C1 segment of cervical spinal cord (tissue), 14 donors: ENCODE measurements around the gene TAF4.
"Not testable (repeated sequence)": the region's sequence is repeated elsewhere in the genome, so short reads cannot be mapped to it uniquely, and the experiment has no call there.

ENCODE experiments used
- DNase-seq, 14 donors: peaks; one replicate each; lab custom pipeline; 2025; lab: John Stamatoyannopoulos, UW

Gene TAF4

GRCh38 chr20:62004614-62005013 is 61.1 kb downstream of the TAF4 start:
- no peak for DNase-seq

DNA sequence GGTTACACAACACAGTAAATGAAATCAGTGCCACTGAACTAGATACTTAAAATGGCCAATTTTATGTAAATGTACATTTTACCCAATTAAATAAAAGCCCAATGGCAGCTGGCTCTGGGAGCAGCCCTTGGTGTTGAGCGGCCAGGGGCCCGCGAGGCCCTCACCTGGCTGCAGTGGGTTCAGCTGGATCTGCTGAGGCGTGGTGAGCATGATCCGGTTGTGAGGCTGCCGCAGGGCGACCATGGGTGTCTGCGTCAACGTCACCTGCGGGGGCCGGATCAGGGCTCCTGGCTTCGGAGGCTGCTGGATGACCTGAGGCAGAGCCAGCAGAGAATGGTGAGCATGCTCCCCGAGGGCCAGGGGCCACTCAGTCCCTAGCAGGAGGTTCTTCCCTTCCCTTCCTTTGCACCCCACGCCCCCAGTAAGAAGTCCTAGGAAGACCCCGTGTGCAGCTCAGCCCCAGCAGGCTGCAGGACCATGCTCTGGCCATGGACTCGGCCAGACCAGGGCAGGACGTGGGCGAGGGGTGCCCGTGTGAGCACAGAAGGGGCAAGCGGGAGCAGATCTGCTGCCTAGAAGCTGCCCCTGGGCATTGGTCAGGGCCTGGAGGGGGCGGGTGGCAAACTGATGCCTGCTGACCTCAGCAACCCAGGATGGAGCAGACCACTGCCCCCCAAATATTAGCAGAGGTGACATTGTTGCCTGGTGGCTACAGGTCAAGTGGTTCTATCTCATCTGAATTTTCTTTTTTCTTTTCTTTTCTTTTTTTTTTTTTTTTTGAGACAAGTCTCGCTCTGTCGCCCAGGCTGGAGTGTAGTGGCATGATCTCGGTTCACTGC is 61.9 kb downstream of the TAF4 start:
- DNase-seq: no peak

GRCh38 chr20:62002882-62003480 is 62.7 kb downstream of the TAF4 start:
- DNase-seq: no peak

DNA sequence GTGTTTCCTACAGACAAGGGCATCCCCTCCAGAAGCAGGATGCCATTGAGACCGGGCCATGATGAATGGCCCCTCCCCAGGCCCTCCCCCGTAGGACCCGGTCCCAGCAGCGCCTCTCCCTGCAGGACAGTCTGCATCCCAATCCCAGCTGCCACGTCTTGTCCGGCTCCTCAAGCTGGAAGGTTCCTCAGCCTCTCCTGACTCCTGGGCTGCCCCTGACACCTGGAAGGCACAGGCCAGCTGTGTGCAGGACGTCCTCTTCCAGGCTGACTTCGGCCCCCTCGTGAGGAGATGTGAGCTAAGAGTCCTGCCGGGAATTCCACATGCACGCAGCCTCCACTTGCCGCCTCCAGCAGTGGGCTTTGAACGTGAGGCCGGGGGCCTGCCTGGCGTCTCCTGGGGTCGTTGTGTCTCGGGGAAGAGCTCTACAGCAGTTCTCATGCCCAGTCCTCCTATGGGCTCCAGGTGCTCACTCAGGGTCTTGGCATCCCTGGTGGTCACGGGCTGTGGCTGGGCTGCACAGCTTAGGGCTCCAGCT is 64.4 kb downstream of the TAF4 start:
- no peak for DNase-seq

DNA sequence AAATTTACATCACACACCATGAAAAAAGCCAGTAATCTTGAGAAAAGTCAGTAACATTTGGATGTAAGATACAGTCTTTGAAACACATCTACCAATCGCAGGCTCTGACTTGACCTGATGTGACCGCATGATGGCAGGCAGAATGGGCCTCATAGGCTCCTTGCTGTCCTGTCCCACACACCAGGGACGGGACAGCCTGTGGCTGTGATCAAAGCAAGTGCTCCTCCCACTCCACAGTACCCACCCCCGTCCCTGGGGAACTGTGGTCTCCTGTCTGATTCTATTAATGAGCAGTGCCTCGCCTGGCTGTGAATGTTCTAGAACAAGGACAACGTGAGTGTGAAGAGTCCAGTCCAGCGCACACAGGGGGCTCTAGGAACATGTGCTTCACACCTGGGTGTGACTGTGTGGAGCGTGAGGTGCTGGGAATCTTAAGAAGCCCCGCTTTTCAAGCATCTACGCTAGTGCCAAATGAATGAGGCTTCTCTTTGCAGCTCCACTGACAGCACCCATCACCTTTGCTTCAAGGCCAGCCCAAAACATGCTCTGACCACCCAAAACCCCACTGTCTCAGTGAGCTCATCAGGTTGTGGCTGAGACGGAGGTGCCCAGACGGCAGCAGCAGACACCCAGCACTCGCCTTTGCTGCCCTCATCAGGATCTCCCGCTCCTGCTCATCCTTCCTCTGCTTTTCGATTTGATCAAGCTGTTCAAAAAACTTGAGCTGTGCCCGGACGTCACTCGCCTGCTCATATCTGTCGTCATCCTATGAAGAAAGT is 67.1 kb downstream of the TAF4 start:
- no peak for DNase-seq

GRCh38 chr20:61997891-61998290 is 67.8 kb downstream of the TAF4 start:
- DNase-seq: no peak

DNA sequence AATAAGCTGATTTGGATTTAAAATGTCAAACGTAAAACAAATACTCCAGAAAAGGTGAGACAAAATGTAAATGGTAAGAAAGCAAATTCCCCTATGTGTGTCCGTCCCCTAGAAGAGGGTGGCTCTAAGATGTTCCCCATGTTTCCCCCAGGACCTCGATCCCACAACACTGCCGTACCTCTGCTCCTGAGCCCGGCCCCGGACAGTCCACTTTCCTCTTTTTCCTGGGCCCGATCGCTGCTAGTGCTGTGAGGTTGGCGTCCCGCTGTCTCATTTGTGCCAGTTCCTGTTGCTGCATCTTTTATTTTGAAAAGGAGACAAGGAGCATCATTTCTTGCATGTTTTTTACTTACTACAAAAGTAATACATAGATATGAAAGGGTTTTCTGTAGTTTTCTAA is 68.3 kb downstream of the TAF4 start:
- DNase-seq: no peak

DNA sequence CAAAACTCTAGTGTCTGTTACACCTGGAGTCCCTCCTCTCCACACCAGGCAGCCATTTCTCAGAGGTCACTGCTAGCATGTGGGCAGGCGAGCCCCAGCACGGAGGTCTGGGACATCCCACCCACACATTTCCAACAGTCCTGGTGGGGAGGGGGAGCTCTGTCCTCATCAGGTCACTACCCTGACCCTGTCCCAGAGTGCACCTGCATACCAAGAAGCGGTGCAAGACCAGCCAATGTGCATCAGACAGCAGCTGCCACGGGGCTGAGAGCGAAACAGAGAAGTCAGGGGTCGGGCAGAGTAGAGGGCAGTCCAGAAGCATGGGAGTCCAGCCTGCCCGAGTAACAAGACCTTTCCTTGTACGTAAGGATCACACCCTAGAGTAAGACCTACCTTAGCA is 71.1 kb downstream of the TAF4 start:
- DNase-seq: no peak

- DNase-seq: no peak
Measured at GRCh38 chr20:61993058-61993457, 72.6 kb downstream of the TAF4 start.

DNA sequence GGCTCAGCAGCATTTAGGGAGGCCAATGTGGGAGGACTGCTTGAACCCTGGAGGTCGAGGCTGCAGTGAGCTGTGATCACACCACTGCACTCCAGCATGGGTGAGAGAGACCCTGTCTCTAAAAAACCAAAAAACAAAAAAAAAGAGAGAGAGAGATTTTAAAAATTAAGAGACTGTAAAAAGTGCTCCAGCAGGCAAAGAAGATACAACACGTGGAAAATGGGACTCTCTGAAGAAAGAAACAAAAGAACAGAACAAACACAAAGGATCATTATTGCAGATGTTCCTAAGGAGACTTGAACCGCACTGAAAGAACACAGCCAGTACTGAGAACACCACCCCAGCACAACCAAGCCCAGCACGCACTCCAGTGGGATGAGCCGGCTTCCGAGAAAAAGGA is 74.2 kb downstream of the TAF4 start:
- DNase-seq: no peak

DNA sequence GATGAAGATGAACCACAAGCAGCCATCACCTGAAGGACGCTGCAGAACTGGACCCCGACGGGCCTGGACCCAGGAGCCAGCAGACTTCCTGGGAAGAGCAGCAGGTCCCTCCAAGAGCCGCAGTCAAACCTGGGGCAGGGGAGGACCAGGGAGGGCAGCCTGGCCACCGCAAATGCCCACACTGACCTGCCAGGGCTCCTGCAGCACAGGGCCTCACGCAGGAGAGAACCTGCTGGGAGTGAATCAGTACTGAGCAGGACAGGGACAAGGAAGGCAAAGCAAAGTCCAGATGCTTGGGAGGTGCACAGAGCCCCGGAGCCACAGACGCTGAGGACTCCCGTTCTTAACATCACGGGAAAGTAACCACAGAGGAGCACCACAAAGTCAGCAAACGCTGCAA is 75.2 kb downstream of the TAF4 start:
- DNase-seq: no peak

DNA sequence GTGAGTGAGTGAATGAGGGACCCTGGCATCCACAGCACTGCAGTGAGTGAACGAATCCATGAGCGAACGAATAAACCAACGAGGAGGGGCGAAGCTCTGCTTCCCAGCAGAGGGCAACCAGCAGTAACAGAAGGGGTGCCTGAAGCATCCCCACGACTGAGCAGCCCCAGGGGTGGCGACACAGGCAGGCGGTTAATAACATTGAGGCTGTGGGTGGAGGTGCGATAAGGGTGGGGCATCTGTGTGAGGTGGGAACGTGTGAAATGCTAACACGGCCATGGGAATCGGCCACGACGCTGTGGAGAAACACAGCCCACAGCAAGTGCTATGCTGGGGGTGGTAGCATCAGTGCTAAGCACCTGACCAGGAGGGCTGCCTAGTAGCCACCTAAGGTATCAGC is 75.9 kb downstream of the TAF4 start:
- DNase-seq: no peak

DNA sequence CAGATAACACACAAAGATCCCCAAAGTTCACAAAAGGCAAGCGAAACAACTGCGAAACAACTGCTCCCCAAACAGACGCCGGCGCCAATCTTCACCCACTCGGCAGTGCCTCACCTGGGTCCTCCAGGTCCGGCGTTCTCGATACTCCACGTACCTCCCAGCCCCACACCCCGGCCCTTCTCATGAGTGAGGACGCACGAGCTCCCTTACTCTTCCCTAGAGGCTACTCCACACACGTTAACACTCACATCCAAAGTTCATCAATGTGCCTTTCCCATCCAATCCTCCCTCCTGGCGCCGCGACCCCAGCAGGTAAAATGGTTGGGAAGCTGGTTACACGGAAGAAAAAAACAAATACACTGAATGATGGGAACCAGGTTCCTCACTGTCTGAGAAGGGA is 77.0 kb downstream of the TAF4 start:
- DNase-seq: no peak

GRCh38 chr20:61986762-61987321 is 78.8 kb downstream of the TAF4 start:
- DNase-seq: no peak

- DNase-seq: no peak
Measured at GRCh38 chr20:61985096-61985495, 80.6 kb downstream of the TAF4 start.

DNA sequence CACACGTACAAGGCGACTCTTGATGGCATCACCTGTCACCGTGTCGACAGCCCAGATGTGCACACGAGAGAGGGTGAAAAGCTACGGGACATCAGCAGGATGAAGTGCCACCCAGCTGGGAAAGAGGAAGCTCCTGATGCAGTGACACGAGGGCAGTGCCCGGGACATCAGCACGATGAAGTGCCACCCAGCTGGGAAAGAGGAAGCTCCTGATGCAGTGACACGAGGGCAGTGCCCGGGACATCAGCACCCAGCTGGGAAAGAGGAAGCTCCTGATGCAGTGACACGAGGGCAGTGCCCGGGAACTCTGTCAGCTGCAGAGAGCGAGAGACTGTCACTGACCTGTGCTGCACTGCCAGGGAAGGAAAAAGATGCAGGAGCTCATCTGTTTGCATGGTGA is 81.2 kb downstream of the TAF4 start:
- not testable (repeated sequence) for DNase-seq

DNA sequence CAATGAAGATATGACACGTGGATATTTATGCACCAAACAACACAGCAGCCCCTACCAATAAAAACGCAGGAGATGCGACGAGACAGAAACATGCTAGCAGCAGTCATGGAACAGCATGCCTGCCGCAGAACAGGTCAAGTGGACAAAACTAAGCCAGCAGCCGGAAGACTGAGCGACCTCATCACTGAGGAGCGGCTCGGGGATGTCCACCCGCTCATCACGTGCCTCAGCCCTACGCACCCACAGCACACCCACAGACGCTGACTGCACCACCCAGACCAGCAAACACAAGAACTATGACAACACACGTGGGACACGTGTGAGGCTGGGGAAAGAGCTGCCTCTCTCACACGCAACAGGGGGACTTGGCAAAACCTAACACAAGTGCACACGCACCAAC is 81.7 kb downstream of the TAF4 start:
- no peak for DNase-seq

- DNase-seq: no peak
Measured at GRCh38 chr20:61982951-61983315, 82.7 kb downstream of the TAF4 start.

DNA sequence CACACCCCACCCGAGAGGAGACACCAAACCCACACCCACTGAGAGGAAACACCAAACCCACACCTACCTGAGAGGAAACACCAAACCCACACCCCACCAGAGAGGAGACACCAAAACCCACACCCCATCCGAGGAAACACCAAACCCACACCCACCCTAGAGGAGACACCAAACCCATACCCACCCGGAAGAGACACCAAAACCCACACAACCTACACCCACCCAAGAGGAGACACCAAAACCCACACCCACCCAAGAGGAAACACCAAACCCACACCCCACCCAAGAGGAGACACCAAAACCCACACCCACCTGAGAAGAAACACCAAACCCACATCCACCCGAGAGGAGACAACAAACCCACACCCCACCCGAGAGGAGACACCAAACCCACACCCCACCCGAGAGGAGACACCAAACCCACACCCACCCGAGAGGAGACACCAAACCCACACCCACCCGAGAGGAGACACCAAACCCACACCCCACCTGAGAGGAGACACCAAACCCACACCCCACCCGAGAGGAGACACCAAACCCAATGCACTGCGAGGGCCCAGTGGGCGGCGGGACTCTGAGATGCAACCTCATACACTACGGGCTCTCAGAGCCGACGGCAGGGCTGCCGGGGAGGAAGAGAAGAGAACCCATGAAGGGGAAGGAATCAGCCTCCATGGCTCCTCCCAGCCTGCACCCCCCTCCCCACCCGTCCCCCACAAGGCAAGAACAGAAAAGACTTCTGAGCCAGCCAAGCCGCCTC is 83.3 kb downstream of the TAF4 start:
- DNase-seq: no peak

GRCh38 chr20:61981691-61982090 is 84.0 kb downstream of the TAF4 start:
- not testable (repeated sequence) for DNase-seq
